PC-9 (cell line): Measurements from ENCODE around the gene PTOV1. TPM values are rescaled to one million over a fixed set of nuclear protein-coding genes. Genes with fewer than 3 reads are reported as not detected.

ENCODE experiments used
- BruUV-seq: library from RNA; stranded (reverse); fragments of 400-500 nt; replicated peaks from 2 replicates; lab custom pipeline; 2021; lab: Mats Ljungman, UMichigan
- CTCF ChIA-PET: fragments of 300-600 bp; sonication (Branson Sonifier 250); formaldehyde crosslinking; loops from one replicate; lab custom pipeline; 2022; ENCODE audit warnings: antibody characterized with exemption; lab: Charles Lee
- POLR2A ChIA-PET: fragments of 300-600 bp; sonication (Branson Sonifier 250); formaldehyde crosslinking; loops from one replicate; lab custom pipeline; 2022; ENCODE audit warnings: antibody characterized with exemption; ENCODE audit not compliant: unreplicated experiment; lab: Charles Lee
- DNase-seq, 2 experiments: peaks; one replicate each; pipeline versions ENCODE4 v3.0.0 to v3.0.0-alpha.2; 2015 to 2022; ENCODE audit warnings: mixed read lengths in 1 of 2
- H2AFZ ChIP-seq: fragments of 200-600 bp; sonication (generic); 2 replicates; pipeline ENCODE4 v1.8.1; 2017; ENCODE audit warnings: antibody characterized with exemption
- H3F3A ChIP-seq: fragments of 200-600 bp; sonication (generic); 2 replicates; pipeline ENCODE4 v1.8.1; 2017; ENCODE audit warnings: antibody characterized with exemption, mild to moderate bottlenecking, low read depth; ENCODE audit not compliant: insufficient read depth
- H3K27ac ChIP-seq: fragments of 200-600 bp; sonication (generic); 2 replicates; pipeline ENCODE4 v1.6.1; 2016; ENCODE audit warnings: mixed run types
- H3K27me3 ChIP-seq: fragments of 200-600 bp; sonication (generic); 2 replicates; pipeline ENCODE4 v1.6.1; 2016; ENCODE audit warnings: low read depth, mixed run types; ENCODE audit not compliant: insufficient read depth
- H3K36me3 ChIP-seq: fragments of 200-600 bp; sonication (generic); 2 replicates; pipeline ENCODE4 v1.6.1; 2016; ENCODE audit warnings: low read depth, mixed run types
- H3K4me1 ChIP-seq: fragments of 200-600 bp; sonication (generic); replicated peaks from 2 replicates; pipeline ENCODE4 v1.6.1; 2016; ENCODE audit warnings: mixed run types; ENCODE audit not compliant: insufficient read depth
- H3K4me2 ChIP-seq: fragments of 200-600 bp; sonication (generic); 2 replicates; pipeline ENCODE4 v1.6.1; 2017; ENCODE audit warnings: mixed run types
- H3K4me3 ChIP-seq: fragments of 200-600 bp; sonication (generic); 2 replicates; pipeline ENCODE4 v1.6.1; 2016; ENCODE audit warnings: mixed run types
- H3K79me2 ChIP-seq: fragments of 200-600 bp; sonication (generic); 2 replicates; pipeline ENCODE4 v1.6.1; 2017; ENCODE audit warnings: low read depth, mixed run types
- H3K9me2 ChIP-seq: fragments of 200-600 bp; sonication (generic); 2 replicates; pipeline ENCODE4 v1.8.1; 2017; ENCODE audit warnings: mild to moderate bottlenecking; ENCODE audit not compliant: insufficient read depth
- H3K9me3 ChIP-seq: fragments of 200-600 bp; sonication (generic); 2 replicates; pipeline ENCODE4 v1.8.1; 2016; ENCODE audit warnings: low read depth; ENCODE audit not compliant: insufficient read depth
- H4K20me1 ChIP-seq: fragments of 200-600 bp; sonication (generic); 2 replicates; pipeline ENCODE4 v1.8.1; 2017; ENCODE audit not compliant: insufficient read depth
- EZH2 ChIP-seq: fragments of 200-600 bp; sonication (generic); IDR thresholded peaks from 2 replicates; pipeline ENCODE4 v1.8.0; 2017; ENCODE audit warnings: antibody characterized with exemption, low read depth
- intact Hi-C: fragments of 100-400 bp; cut with micrococcal nuclease; formaldehyde crosslinking; loops from one replicate; pipeline ENCODE4 v1.10.0; 2022; ENCODE audit not compliant: unreplicated experiment
- total RNA-seq: library from RNA; stranded (reverse); gene quantifications from 2 replicates; pipeline ENCODE4 v1.2.3, GENCODE V29; 2021
- TF ChIP-seq, protein P1 (sequence below): fragments of 200-600 bp; sonication (generic); conservative IDR thresholded peaks from 2 replicates; pipeline ENCODE4 v1.6.1; 2017; ENCODE audit warnings: mixed run types, antibody characterized with exemption, mild to moderate bottlenecking, moderate library complexity

Gene PTOV1
- total RNA-seq, 1 experiment from 2014 or later: 155 TPM

- CTCF ChIA-PET: no interaction called here
- Histone ChIP-seq H3K79me2 (0 out of 2 replicates have a peak, but pooled peaks cover 5% of the 10 kb centered on the region), H3K27ac (no peak overlapping the region), H3K4me1 (no peaks in the 10 kb centered on the region), H3F3A (peaks cover 16% of the 10 kb centered on the region; the same call in 1 of the 2 replicates), H2AFZ (no peak overlapping the region), H3K36me3 (peaks cover 18% of the 10 kb centered on the region), H3K4me3 (no peak overlapping the region), H3K27me3 (no peaks in the 10 kb centered on the region), H4K20me1 (peaks cover 21% of the 10 kb centered on the region), H3K9me2 (no peaks in the 10 kb centered on the region), H3K9me3 (no peaks in the 10 kb centered on the region), H3K4me2 (no peak overlapping the region)
- DNase-seq: no peak
- TF ChIP-seq, protein P1, sequence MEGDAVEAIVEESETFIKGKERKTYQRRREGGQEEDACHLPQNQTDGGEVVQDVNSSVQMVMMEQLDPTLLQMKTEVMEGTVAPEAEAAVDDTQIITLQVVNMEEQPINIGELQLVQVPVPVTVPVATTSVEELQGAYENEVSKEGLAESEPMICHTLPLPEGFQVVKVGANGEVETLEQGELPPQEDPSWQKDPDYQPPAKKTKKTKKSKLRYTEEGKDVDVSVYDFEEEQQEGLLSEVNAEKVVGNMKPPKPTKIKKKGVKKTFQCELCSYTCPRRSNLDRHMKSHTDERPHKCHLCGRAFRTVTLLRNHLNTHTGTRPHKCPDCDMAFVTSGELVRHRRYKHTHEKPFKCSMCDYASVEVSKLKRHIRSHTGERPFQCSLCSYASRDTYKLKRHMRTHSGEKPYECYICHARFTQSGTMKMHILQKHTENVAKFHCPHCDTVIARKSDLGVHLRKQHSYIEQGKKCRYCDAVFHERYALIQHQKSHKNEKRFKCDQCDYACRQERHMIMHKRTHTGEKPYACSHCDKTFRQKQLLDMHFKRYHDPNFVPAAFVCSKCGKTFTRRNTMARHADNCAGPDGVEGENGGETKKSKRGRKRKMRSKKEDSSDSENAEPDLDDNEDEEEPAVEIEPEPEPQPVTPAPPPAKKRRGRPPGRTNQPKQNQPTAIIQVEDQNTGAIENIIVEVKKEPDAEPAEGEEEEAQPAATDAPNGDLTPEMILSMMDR: no peak
- BruUV-seq: no TSS peak
- POLR2A ChIA-PET: no interaction called here
- intact Hi-C loops: no loop called here
Observed at GRCh38 chr19:49907745-49908446, 56.9 kb downstream of the PTOV1 start.

DNA sequence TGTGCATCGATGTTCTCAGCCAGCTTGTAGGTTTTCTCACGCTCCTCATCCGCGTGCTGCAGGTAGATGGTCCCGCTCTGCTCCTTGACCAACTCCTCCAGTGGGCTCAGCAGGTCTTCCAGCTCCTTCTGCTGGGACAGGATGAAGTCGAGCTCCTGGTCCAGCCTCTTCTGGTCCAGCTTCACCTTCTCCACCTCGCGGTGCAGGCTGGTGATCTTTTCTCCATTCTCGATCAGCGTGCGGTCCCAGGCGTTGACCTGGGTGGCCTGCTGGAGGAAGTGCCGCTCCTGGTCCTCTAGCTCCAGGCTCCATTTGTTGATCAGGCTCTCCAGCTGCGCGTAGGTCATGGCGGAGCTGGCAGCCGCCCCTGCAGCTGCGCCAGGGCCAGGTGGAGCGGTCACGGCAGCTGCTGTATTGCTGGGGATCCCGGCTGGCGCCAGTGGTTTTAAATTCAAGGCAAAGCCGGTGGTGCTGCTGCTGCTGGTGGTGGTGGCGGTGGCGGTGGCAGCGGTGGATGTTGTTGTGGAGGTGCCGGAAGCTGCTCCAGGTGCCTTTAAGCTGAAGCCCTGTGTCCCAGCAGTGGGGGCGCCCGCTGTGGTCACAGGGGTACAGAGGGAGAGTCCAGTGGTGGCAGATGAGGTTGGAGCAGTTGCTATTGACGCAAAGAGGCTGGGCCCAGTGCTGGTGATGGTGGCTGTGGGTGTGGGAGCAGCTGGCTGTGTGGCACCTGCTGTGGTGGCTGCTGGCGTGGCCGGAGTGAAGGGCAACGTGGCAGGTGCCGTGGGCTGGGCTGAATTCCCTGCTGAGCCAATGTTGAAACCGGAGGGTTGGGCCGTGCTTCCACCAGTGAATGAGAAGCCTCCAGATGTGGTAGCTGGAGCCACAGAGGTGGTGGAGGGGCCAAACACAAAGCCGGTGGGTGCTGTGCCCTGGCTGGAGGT is 57.8 kb downstream of the PTOV1 start:
- Histone ChIP-seq H3K36me3 (peaks cover 26% of the 10 kb centered on the region), H3K4me1 (no peaks in the 10 kb centered on the region), H3K4me3 (no peak overlapping the region), H3K9me3 (no peaks in the 10 kb centered on the region), H3K9me2 (no peaks in the 10 kb centered on the region), H3K4me2 (no peak overlapping the region), H4K20me1 (peaks cover 30% of the 10 kb centered on the region), H3K27ac (no peak overlapping the region), H3K79me2 (0 out of 2 replicates have a peak, but pooled peaks cover 5% of the 10 kb centered on the region), H2AFZ (no peak overlapping the region), H3K27me3 (no peaks in the 10 kb centered on the region), H3F3A (peaks cover 16% of the 10 kb centered on the region; the same call in 1 of the 2 replicates)
- ChIA-PET CTCF (no interaction called here), POLR2A (no interaction called here)
- BruUV-seq: no TSS peak
- intact Hi-C loops: no loop called here
- no peak for DNase-seq
- TF ChIP-seq, protein P1: no peak
- no peak for TF ChIP-seq EZH2

- H3K36me3 ChIP-seq: peaks cover 35% of the 10 kb centered on the region
- no TSS peak for BruUV-seq
Observed at GRCh38 chr19:49910179-49910578, 59.2 kb downstream of the PTOV1 start.

More at GRCh38 chr19:49910179-49910578, 59.2 kb downstream of the PTOV1 start:
- Histone ChIP-seq H3K4me1 (no peaks in the 10 kb centered on the region), H2AFZ (no peak overlapping the region), H3K9me3 (no peaks in the 10 kb centered on the region), H3F3A (peaks cover 24% of the 10 kb centered on the region; the same call in 1 of the 2 replicates), H3K79me2 (peaks cover 10% of the 10 kb centered on the region; the same call in 1 of the 2 replicates), H3K4me3 (no peak overlapping the region), H3K27me3 (no peaks in the 10 kb centered on the region), H4K20me1 (peaks cover 39% of the 10 kb centered on the region), H3K27ac (no peak overlapping the region), H3K4me2 (no peak overlapping the region), H3K9me2 (no peaks in the 10 kb centered on the region)
- intact Hi-C loops: no loop called here
- CTCF ChIA-PET: no interaction called here
- POLR2A ChIA-PET: no interaction called here
- DNase-seq: no peak
- no peak for TF ChIP-seq EZH2
- TF ChIP-seq, protein P1: no peak
